ENCODE data around the gene SLCO2A1.
"Not testable (repeated sequence)": the region's sequence is repeated elsewhere in the genome, so short reads cannot be mapped to it uniquely, and the experiment has no call there.

Gene SLCO2A1

GRCh38 chr3:134029734-134030378 lies at the start of gene SLCO2A1:
Gene SLCO2A1 (minus strand): TSS chr3:134029925. CDS start chr3:134029802, 123 bp downstream.
- DNase-seq (ENCODE audit: low read depth in 2 of 2), result no peak

GRCh38 chr3:134079111-134079547 lies 49.4 kb upstream of the SLCO2A1 start:
- no peak for DNase-seq (ENCODE audit: low read depth in 2 of 2)

- DNase-seq (ENCODE audit: low read depth in 2 of 2), result no peak
Observed at GRCh38 chr3:134078169-134078831, 48.6 kb upstream of the SLCO2A1 start.

- no peak for DNase-seq (ENCODE audit: low read depth in 2 of 2)
Observed at GRCh38 chr3:134077649-134078161, 48.0 kb upstream of the SLCO2A1 start.

DNA sequence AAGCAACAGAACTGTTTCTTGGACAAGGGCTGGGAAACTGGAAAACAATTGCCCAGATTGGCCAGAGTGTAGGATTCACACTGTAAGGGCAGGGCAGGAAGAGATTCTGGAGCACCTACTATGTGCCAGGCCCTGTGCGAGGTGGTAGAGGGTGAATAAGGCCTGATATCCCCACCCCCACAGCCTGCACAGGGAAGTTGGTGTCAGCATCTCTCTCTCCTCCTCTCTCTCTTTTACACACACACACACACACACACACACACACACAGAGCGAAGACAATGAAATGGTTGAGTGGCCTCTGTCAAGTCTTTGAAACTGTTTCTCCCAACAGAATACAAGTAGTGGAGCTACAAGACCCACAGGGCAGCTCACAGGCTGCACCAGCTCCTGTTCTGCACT lies 47.1 kb upstream of the SLCO2A1 start:
- DNase-seq (ENCODE audit: low read depth in 2 of 2), result no peak

DNA sequence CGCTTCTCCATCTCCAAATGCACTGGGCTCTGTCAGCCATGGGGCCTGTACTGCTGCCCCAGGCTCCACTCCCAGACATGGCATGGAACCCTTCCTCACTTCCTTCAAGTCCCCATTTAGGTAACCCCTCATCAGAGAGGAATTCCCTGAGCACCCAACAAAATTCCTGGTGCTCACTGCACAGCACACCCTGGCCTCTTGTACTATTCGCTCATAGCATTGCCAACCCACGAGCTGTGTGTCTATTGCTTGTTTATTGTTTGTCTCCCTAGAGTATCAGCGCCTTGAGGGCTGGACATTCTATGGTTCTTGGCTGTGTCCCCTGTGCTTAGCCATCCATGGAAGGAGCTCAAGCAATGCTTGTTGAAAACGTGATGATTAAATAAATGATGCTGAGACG lies 46.1 kb upstream of the SLCO2A1 start:
- no peak for DNase-seq (ENCODE audit: low read depth in 2 of 2)

- no peak for DNase-seq (ENCODE audit: low read depth in 2 of 2)
Observed at GRCh38 chr3:134075568-134075825, 45.8 kb upstream of the SLCO2A1 start.

DNA sequence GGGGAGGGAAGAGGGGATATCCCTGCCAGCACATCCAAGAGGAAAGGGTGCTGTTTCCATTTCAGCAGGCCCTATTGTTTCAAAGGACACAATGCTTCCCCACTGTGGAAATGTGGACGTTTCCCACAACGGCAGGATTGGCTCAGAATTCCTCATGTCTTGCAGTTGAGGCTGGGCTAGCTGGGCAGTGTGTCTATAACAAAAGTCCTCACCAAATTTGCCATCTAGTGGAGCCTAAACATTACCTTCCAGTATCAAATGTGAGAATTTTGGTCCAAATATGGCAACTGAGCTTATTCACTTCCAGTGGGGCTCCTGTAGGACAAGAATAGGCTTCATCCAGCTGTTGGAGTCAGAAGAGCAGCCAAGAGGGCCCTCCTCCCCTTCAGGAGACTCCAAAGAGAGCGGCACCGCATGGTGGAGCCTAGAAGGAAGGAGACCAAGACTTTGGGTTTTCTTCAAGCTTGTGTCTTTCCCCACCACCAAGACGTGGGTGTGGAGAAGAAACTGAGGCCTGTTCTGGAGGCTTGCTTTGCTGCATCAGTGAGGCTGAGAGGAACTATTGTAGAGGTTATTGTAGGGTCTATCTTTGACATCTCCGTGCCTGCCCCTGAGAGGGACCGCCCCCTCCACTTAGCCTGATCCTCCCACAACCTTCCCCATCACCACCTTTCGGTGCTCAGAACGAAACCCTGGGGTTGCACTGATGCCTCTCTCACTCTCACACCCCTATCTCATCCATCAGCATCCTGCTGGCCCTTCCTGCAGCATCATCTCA lies 45.3 kb upstream of the SLCO2A1 start:
- DNase-seq (ENCODE audit: low read depth in 2 of 2), result no peak

DNA sequence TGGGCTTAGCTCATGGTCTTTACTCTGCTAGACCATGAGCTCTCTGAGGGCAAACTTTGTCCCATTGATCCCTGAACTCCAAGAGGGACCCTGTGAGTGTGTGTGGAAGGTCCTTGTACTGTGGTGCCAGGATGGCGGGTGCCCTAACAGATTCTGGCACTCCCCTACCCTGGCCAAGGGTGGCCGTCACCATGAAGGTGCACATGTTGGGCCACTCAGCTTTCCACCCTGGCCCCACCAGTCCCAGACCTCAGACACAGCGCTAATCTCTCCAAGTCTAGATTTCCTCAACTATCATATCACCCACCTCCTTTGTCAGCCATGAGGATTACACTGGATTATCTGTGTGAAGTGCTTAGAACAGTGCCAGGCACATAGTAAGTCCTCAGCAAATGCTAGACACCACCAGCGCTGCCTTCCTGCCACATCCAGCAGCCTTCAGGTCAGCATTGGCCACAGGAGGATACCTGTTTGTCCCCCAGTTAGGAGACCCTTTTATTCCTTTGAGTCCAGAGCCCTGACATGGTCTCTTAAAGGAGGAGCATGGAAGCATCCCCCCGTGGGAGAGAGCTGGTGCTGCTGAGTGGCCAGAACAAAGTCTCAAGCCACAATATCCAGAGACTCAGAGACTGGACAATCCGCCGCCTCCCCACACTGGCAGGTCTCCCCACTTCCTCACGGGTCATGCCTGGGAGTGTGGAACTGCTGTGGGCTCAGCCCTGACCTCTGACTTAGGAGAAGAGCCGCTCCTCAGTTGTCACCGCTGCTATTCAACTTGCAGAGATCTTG lies 44.5 kb upstream of the SLCO2A1 start:
- DNase-seq (ENCODE audit: low read depth in 2 of 2), result no peak

DNA sequence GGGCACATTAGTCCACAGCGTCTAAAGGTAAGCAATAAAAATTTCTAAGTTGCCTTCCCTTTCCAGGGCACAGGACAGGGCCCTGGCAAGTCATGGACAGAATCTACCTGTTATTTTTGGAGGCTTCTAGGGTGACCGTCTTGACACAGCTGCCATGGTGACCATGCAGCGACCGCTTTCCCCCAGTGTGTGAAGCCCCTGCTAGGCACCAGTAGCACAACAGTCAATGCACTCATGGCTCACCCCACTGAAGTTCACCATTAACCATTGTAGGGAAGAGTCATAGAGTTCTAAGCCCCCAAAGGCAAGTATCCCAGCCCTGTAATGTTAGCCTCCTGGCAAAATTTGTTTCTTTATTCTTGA lies 43.8 kb upstream of the SLCO2A1 start:
- no peak for DNase-seq (ENCODE audit: low read depth in 2 of 2)

DNA sequence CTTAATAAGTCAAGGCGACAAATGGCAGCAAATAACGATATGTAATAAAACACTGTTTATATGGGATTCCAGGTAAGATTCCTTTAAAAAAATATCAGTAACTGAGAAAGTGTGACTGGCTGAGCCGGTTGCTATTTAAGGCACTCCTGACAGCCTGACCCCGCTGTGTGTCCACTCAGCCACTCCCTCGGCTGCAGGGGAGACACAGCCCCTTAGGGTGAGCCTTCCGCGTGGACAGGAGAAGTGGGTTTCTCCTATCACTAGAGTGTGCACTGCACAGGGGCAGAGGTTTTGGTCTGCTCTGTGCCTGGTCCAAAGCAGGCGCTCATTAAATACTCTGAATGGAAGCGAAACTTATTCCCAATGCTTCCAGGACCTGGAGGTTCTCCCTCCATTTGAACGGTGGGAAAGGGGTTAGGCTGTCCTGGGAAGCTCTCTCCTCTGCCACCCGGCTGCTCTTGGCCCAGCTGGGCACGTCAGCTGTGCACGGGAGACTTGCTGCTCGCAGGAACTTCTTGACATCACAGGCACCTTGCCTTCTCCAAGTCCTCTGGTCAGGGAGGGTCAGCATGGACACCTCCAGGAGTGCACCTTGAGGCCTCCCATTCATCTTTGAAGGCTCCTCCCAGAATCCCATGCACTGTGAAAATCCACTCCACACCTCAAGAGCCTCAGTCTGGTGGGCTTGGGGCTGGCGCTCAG lies 43.3 kb upstream of the SLCO2A1 start:
- DNase-seq (ENCODE audit: low read depth in 2 of 2), result no peak

- not testable (repeated sequence) for DNase-seq (ENCODE audit: low read depth in 2 of 2)
Observed at GRCh38 chr3:134070281-134070680, 40.6 kb upstream of the SLCO2A1 start.

GRCh38 chr3:134068429-134068828 lies 38.7 kb upstream of the SLCO2A1 start:
- no peak for DNase-seq (ENCODE audit: low read depth in 2 of 2)

DNA sequence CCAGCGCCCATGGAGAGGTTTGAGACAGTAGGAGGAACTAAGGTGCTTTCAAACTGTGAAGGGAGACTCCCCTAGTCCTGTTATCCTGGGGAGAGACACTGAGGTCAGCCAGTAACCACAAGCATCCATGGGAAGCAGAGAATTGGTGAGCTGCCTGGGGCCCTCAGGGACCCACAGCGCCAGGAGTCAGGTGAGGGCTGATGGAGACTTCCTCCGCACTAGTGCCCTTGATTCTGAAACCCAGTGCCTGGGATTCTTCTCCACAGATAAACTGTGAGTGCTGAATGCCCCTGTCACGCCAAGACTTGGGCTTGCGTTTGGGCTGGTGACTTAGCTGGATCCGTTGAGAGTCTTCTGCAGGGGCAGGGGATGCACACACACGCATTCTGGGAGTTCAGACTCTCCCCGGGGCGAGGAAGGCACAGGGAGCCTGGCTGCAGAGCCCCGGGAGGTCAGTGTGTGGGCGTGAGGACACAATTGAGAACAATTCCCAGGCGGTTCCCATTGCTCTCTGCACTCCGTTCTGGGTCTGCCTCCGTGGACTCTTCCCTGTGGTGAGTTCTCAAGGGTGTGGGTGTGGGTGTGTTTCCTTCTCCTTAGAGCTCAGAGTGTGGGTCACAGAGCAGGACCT lies 37.9 kb upstream of the SLCO2A1 start:
- DNase-seq (ENCODE audit: low read depth in 2 of 2), result no peak

- DNase-seq (ENCODE audit: low read depth in 2 of 2), result no peak
Observed at GRCh38 chr3:134066651-134067530, 37.2 kb upstream of the SLCO2A1 start.

DNA sequence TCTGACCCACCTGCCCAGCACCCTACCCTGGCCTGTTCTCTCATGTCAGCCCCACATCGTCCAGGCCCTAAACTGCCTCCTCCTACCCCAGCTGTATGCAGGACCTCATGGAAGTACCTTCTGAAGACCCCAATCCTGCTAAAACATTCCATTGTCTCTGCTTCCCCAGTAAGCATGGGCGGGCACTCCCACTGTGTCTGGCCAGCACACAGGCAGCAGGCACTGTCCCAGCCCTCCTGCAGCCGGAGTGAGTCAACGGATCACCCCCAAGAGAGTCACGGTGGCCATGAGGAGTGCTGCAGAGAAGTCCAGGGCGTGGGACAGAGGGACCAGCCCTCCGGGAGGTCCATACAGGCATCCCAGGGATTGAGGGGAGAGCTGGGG lies 36.4 kb upstream of the SLCO2A1 start:
- no peak for DNase-seq (ENCODE audit: low read depth in 2 of 2)

GRCh38 chr3:134065252-134066157 lies 35.8 kb upstream of the SLCO2A1 start:
- DNase-seq (ENCODE audit: low read depth in 2 of 2), result no peak

GRCh38 chr3:134064081-134064480 lies 34.4 kb upstream of the SLCO2A1 start:
- DNase-seq (ENCODE audit: low read depth in 2 of 2), result no peak

DNA sequence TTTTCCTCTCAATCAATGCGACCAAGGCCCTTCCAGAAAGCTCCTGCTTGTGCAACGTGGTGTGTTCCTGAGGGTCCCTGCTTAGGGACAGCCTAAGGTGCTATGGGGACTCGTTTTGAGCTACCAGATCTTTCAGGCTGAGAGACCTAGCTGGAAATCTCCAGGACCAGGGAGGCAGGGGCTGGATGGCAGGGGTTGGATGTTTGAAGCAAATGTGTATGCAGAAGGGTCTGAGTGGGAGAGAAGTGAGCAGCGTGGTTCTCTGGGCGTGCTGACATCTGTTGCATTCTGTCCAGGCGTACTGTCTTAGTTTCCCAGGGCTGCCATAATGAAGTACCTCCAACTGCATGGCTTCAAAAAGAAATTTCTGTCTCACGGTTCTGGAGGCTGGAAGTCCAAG lies 31.7 kb upstream of the SLCO2A1 start:
- no peak for DNase-seq (ENCODE audit: low read depth in 2 of 2)

Measured in stimulated activated CD8-positive, alpha-beta memory T cell treated with anti-CD3 and anti-CD28 coated beads, Interleukin-2, amount 100 ng/mL, for 1 hour (primary cell).